ENCODE measurements around the gene PDCD2L.
"Not testable (repeated sequence)": the region's sequence is repeated elsewhere in the genome, so short reads cannot be mapped to it uniquely, and the experiment has no call there.

PDCD2L gene

GRCh38 chr19:34375598-34375997 is 28.6 kb upstream of the PDCD2L start:
- DNase-seq, result no peak

GRCh38 chr19:34380639-34381241 is 23.5 kb upstream of the PDCD2L start:
- no peak for DNase-seq

GRCh38 chr19:34381399-34382251 is 22.6 kb upstream of the PDCD2L start:
- DNase-seq, result no peak

GRCh38 chr19:34382471-34382870 is 21.7 kb upstream of the PDCD2L start:
- DNase-seq, result no peak

- DNase-seq, result no peak
These were observed 20.6 kb upstream of the PDCD2L start for GRCh38 chr19:34383599-34383998.

GRCh38 chr19:34386645-34387445 is 17.4 kb upstream of the PDCD2L start:
- DNase-seq, result no peak

- no peak for DNase-seq
These were observed 16.8 kb upstream of the PDCD2L start for GRCh38 chr19:34387446-34387810.

- DNase-seq, result not testable (repeated sequence)
These were observed 15.5 kb upstream of the PDCD2L start for GRCh38 chr19:34388745-34389144.

- no peak for DNase-seq
These were observed 12.4 kb upstream of the PDCD2L start for GRCh38 chr19:34391813-34392212.

- no peak for DNase-seq
These were observed 11.2 kb upstream of the PDCD2L start for GRCh38 chr19:34393031-34393430.

GRCh38 chr19:34393629-34394028 is 10.6 kb upstream of the PDCD2L start:
- DNase-seq, result no peak

- DNase-seq, result no peak
These were observed 6.3 kb upstream of the PDCD2L start for GRCh38 chr19:34397853-34398252.

- no peak for DNase-seq
These were observed 4.3 kb upstream of the PDCD2L start for GRCh38 chr19:34399886-34400285.

- not testable (repeated sequence) for DNase-seq
These were observed 3.4 kb upstream of the PDCD2L start for GRCh38 chr19:34400844-34401243.

GRCh38 chr19:34402074-34402600 is 2.1 kb upstream of the PDCD2L start:
- no peak for DNase-seq

- no peak for DNase-seq
These were observed 453 bp upstream of the PDCD2L start for GRCh38 chr19:34403784-34404108.

- DNase-seq, result no peak
These were observed 1.9 kb downstream of the PDCD2L start for GRCh38 chr19:34405892-34406660.

GRCh38 chr19:34408411-34408810 is 4.2 kb downstream of the PDCD2L start:
- DNase-seq, result no peak

- DNase-seq, result no peak
These were observed 5.3 kb downstream of the PDCD2L start for GRCh38 chr19:34409189-34410164.

- DNase-seq, result no peak
These were observed 7.0 kb downstream of the PDCD2L start for GRCh38 chr19:34411216-34411615.

GRCh38 chr19:34416021-34416545 is 11.9 kb downstream of the PDCD2L start:
- DNase-seq, result no peak

Data from DMS79 (cell line).